Measurements from ENCODE around the gene CYP24A1.

GRCh38 chr20:54166987-54167662 is 6.7 kb downstream of the CYP24A1 start:
- TF ChIP-seq POLR2AphosphoS5 (IDR thresholded peaks at IDR 0.05; ENCODE audit: insufficient read depth in 1 of 2, low read depth in 1 of 2) = no peak
- TF ChIP-seq CTCF (IDR thresholded peaks at IDR 0.05) = no peak
